OCI-LY3 (cell line): ENCODE measurements around the gene PPM1N.

ENCODE experiments used
- CTCF ChIP-seq: fragments of 200-600, 300-600 bp; sonication (generic); IDR thresholded peaks from 2 replicates; pipeline ENCODE4 v1.5.1; 2014; ENCODE audit warnings: antibody characterized with exemption, low read length, low read depth
- EZH2phosphoT487 ChIP-seq: fragments of 200-600 bp; shearing (Covaris generic); IDR thresholded peaks from 2 replicates; pipeline ENCODE4 v1.6.1; 2018; ENCODE audit warnings: antibody characterized with exemption, mixed run types, low read depth

GRCh38 chr19:45474606-45475521 is 23.4 kb upstream of the PPM1N start:
- no peak for TF ChIP-seq CTCF
- no peak for TF ChIP-seq EZH2phosphoT487
